Peyer's patch (tissue), 4 donors: Measurements from ENCODE around the gene EXD3.

ENCODE experiments used
- CTCF ChIP-seq, 6 experiments: fragments of 450-650 bp in 4 of 6; fragments of 200-600 bp in 2 of 6; sonication (generic) in 1 of 6; IDR thresholded peaks; one replicate each; pipeline ENCODE4 v1.5.1; 2017 to 2019; ENCODE audit warnings: antibody characterized with exemption in 6 of 6, mild to moderate bottlenecking in 3 of 6, moderate library complexity in 1 of 6
- POLR2A ChIP-seq, 2 donors: fragments of 450-650 bp; IDR thresholded peaks; one replicate each; pipeline ENCODE4 v1.5.1; 2017; ENCODE audit warnings: antibody characterized with exemption in 2 of 2, mild to moderate bottlenecking in 2 of 2, moderate library complexity in 2 of 2

DNA sequence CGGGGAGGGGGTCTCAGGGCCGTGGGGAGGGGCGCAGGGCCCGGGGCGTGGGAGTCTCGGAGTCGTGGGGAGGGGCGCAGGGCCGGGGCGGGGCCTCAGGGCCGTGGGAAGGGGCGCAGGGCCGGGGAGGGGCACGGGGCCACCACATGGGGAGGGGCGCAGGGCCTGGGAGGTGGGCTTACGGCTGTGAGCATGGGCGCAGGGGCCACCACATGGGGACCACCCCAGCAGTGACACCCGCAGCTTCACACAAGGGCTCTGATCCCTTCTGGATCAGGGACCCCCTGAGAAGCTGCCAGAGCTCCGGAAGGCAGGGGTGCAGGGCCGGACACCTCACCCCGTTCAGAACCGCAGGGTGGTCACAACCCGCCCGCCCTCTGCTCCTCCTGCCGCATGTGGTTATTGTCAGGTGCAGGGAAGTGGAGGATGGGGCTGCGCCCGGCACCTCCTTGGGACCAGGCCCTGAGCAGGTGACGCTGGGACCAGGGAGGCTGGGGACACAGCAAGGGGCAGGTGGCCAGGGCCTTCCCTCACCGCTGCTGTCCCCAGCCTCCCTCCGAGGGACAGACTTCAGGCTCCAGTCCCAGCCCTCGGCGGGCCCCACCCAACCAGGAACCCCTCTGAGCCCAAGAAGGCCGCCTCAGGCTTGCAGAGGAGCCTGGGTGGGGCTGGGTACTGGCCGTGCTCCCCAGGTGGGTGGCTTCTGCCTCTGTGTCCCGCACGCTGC lies 53.7 kb downstream of the EXD3 start:
- TF ChIP-seq CTCF (IDR thresholded peaks at IDR 0.05), result no peak
- TF ChIP-seq POLR2A (IDR thresholded peaks at IDR 0.05), result no peak
